HG03354 (cell line): ENCODE measurements around the gene RNF212.
"Not testable (repeated sequence)": the region's sequence is repeated elsewhere in the genome, so short reads cannot be mapped to it uniquely, and the experiment has no call there.

Experiments used
- ATAC-seq: cut with Tn5 transposase; IDR thresholded peaks from one replicate; pipeline ENCODE4 v1.9.1; 2021; ENCODE audit warnings: mild to moderate bottlenecking; ENCODE audit not compliant: unreplicated experiment, poor library complexity, severe bottlenecking

RNF212 gene

DNA sequence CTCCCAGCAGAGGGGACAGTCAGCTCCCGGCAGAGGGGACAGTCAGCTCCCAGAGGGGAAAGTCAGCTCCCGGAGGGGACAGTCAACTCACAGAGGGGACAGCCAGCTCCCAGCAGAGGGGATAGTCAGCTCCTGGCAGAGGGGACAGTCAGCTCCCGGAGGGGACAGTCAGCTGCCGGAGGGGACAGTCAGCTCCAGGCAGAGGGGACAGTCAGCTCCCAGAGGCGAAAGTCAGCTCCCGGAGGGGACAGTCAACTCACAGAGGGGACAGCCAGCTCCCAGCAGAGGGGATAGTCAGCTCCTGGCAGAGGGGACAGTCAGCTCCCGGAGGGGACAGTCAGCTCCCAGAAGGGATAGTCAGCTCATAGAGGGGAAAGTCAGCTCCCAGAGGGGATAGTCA, 59.5 kb downstream of the RNF212 start:
- not testable (repeated sequence) for ATAC-seq

DNA sequence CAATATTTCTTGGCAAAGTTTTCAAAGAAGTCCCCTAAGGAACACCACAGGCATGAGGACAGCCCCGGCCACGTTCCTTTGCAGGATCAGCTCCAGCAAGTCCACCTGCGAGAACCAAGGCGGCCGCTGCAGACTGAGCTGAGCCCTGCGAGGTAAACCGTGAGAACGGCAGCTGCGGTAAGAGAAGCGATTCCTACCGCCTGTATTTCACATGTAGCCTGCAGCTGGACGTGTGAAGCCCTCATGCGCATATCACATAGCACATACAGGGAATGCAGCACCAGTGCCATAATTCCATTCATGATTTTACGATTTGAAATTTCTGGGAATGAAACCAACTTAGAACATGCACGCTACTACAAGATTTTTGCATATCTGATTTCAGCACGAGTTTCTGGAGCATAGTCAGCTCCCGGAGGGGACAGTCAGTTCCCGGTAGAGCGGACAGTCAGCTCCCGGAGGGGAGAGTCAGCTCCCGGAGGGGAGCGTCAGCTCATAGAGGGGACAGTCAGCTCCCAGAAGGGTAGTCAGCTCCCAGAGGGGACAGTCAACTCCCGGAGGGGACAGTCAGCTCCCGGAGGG, 60.2 kb downstream of the RNF212 start:
- no peak for ATAC-seq

DNA sequence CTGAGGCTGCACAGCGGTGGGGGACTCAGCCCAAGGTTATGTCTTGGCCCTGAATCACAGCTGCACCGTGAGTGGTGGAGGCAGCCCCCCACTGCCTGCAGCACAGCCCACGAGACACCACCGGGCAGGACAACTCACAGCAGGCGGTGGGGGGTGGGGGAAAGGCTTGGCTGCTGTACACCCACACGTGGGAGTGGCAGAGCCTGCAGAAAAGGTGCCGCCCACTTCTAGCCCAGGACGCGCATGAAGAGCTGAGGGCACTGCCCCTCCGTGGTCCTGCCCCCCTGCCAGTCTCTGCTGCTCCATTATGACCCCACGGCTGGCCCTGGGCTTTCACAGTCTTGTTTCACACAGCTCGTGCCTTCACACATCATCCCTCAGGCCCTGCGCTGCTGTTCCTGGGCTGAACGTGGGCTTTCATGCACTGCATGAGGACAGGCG, 61.1 kb downstream of the RNF212 start:
- no peak for ATAC-seq

DNA sequence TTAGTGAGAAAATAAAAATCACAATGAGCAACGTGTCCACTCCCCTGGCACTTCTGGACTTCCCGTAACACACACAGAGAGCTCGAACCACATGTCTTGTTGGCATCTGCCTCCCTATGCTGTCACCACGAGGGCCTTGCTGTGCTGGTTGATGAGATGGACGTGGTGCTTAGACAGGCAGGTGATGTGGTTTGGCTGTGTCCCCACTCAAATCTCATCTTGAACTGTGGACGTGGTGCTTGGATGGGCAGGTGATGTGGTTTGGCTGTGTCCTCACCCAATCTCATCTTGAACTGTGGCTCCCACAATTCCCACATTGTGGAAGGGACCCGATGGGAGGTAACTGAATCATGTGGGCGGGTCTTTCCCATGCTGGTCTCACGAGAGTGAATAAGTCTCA, 61.9 kb downstream of the RNF212 start:
- no peak for ATAC-seq

DNA sequence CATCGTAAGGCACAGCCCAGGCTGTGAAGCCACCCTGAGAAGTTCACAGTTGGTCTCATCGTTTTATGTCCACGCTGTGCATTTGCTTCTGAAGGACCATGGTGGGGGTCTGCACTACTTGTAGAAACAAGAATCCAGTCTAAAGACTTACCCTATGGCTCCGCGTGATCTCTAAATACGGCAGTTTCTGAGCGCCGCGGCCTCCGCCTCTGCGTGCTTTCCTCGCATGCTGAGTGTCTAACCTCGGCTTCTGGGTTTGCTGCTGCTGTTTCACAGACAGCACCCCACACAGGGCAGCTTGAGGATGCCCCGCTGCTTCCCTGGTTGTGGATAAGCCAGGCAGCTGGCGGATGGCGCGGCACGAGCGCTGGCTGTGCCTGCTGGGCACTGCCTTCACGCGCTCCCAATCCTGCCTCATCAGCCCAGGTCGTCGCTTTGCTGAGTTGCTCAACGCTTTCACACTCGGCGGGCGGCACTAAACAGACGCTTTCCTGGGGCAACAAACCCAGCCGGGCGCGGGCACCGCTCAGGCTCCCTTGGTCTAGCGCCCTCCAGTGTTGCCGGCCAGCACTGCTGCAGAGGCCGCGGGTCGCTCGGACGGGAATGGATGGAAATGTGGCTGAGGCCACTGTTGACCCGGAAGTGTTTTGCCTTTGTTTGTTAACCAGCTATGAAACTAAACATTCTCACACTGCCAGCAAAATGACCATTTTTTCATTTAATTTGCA, 62.7 kb downstream of the RNF212 start:
- ATAC-seq, result no peak

DNA sequence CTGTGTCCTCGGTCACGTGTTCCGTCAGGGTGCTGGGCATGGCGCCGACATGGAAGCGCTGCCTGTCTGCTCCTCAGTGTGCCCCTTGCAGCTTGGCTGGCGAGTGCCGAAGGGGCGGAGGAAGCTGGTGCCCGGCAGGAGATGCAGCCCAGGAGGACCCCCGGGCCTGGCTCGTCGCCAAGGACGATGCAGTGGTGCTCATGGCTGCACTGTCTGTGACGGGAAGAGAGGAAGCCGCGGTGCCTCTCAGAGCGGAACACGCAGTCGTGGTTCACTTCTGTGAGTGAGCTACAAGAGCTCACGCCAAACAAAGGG, 63.8 kb downstream of the RNF212 start:
- ATAC-seq, result no peak

DNA sequence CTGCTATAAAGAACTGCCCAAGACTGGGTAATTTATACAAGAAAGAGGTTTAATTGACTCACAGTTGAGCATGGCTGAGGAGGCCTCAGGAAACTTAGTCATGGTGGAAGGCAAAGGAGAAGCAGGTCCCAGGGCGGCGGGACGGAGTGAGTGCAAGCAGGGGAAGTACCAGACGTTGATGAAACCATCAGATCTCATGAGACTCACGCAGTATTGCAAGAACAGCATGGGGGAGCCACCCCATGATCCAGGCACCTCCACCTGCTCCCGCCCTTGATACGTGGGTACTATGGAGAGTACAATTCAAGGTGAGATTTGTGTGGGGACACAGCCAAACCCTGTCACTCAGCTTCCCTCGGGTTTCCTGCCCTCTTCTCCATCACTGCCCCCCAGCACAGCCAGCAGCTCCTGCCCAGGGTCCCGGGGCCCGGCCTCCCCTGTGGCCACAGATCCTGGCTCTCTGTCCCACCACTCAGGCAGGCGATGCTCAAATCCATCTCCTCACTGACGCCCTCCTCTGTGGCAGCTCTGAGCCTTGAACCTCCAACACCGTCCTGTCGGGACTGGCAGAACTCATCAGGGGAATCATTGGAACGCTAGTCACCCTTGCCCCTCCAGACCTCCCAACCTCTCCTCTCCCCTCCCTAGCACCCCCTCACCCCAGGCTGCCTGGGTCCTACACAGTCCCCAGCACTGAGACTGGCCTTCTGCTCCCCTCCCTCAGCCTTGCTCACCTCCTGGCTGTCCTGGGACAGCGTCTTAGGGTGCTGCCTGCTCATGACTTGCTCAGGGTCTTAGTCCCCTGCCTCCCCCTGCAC, 64.4 kb downstream of the RNF212 start:
- ATAC-seq, result no peak

DNA sequence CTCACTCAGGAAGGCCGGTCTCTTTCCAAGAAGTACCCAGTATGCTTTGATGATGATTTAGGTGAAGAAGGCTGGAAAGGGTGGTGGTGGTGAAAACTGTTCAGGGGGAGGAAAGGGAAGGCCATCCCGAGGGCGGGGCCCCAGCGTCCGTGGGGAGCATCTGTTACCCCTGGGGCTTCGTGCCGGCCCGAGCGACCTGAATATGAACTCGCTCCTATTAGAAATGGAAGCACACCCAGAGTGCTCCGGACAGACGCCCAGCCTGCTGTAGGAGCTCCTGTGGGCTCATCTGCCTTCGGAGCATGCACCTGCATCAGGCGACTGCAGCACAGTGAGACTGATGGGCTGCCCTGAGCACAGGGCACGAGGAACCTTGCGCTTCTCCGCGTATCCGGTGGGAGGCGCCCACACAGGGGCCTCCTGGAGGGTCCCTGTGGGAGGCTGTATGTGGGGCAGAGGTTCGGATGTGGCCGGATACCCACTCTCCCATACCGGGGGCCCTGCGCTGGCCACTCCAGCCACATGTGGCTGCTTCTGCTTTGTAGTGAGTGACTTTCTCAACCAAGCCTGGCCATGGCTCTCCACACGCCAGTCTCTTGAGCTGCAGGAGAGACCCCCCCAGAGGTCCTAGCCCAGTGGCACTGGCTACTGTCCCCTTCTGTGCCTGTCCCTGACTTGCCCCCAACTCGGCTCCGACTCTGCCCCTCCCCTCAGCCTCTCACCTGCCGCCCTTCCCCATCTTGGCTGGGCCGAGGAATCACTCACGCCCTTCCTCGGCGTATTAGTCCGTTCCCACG, 65.2 kb downstream of the RNF212 start:
- no peak for ATAC-seq

DNA sequence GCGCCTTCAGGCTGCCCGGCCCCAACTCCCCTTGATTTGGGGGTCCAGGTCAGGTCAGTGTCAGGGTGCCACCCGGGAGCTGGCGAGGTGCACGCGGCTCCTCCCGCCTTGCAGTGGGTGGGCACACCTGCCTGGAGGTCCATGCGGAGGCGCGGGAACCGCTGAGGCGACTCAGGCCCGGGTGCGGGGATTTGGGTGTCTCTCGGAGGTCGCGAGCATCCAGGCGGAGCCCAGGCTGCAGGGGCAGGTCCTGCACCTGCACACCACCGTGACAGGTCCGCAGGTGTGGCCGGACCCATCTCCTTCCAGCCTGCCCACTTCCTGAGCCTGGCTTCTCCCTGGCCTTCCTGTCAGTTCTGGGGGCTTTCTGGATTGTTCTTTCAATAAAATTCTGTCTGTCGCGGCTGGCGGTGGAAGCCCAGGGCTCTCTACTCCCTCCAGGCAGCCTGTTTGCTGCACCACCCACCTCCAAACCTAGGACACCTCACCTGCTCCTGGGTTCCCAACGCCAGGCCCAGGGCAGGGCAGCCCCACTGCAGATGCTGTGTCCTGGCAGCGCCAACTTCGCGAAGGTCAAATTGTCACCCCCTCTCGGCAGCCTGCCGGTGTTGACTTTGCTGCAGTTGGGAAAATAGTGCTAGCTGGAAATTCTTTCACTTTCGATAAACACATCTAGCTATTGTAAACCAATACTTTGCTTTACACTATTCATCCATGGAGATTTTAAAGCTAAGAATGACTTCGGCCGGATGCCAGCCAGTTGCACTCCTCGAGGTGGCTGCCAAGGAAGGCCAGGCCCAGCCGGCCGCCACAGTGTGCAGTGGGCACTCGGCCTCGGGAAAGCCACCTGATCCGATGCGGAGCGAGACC, 66.0 kb downstream of the RNF212 start:
- ATAC-seq, result no peak

DNA sequence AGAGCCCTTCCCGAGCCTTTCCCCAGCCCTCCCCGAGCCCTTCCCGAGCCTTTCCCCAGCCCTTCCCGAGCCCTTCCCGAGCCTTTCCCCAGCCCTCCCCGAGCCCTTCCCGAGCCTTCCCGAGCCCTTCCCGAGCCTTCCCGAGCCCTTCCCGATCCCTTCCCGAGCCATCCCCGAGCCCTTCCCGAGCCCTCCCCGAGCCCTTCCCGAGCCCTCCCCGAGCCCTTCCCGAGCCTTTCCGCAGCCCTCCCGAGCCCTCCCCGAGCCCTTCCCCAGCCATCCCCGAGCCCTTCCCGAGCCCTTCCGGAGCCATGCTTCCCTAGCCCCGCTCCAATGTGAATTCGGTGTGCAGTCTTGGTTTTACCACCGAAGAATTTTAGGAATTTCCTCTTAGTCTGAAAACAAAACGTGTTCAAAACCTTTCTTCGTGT, 66.8 kb downstream of the RNF212 start:
- not testable (repeated sequence) for ATAC-seq

DNA sequence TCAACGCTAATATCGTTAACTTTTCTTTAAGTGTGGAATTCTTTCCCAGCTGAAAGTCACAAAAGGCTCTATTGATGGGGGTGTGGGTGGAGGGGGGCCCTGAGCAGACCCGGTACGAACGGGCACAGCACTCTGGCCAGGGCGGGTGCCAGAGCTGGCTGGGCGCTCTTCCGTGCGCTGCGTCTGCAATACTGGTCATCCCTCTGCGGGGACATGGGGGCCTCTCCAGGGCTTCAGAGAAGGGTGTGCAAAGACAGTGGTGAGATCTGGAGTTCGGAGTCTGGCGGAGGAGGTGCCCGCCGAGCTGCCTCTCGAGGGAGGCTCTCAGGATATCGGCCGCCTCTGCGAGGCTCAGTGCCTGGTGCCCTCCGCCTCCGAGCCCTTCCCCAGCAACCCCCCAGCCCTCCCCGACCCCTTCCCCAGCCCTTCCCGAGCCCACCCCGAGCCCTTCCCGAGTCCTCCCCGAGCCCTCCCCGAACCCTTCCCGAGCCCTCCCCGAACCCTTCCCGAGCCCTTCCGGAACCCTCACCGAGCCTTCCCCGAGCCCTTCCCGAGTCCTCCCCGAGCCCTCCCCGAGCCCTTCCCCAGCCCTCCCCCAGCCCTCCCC, 67.7 kb downstream of the RNF212 start:
- no peak for ATAC-seq

DNA sequence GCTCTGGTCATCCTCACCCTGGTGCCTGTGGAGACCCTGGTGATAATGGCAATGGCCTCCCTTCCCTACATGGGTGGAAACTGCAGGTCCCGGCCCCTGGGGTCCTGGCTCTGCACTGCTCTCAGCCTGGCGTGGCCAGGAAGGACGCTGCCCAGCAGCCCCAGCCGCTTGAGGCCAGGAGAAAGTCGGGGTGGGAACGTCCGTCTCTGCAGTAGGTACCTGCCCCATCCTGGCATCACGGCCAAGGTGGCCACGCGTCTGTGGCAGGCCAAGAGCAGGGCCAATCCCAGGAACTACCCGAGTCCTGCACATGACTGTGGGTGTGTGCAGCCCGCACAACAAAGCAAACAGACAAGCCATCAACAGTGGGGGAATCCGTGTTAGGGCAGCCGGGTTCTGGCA, 68.2 kb downstream of the RNF212 start:
- ATAC-seq, result no peak

DNA sequence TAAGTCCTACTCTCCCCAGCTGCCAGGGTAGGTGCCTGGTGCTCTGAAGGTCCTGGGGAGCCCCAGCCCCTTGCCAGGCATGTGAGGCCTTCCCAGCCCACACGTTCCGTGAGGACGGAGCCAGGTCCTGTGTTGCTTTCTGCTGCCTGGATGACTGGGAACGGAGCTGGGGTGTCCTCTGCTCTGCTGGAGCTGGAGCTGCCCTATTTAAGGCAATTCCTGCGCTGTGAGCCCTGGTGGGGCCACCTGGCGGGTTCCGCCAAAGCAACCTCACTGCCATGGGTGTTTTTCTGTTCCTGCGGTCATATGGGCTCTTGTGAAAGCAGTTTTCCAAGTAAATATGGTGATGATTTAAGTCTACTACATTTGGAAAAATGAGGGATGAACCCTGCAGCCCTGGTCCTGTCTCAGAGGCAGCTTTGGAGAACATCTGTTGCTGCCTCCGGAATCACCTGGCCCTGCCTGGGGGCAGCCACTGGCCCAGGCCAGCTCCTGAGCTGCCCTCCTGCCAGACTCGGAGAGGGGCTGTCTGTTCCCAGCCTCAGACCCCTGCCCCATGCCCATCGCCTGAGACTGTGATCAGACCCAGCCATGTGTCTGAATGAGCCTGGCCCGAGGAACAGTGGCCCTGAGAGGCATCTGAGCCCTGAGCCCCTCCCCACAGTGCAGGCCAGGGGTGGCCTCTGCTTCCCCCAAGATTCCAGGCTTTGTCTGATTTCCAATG, 68.7 kb downstream of the RNF212 start:
- ATAC-seq, result no peak

DNA sequence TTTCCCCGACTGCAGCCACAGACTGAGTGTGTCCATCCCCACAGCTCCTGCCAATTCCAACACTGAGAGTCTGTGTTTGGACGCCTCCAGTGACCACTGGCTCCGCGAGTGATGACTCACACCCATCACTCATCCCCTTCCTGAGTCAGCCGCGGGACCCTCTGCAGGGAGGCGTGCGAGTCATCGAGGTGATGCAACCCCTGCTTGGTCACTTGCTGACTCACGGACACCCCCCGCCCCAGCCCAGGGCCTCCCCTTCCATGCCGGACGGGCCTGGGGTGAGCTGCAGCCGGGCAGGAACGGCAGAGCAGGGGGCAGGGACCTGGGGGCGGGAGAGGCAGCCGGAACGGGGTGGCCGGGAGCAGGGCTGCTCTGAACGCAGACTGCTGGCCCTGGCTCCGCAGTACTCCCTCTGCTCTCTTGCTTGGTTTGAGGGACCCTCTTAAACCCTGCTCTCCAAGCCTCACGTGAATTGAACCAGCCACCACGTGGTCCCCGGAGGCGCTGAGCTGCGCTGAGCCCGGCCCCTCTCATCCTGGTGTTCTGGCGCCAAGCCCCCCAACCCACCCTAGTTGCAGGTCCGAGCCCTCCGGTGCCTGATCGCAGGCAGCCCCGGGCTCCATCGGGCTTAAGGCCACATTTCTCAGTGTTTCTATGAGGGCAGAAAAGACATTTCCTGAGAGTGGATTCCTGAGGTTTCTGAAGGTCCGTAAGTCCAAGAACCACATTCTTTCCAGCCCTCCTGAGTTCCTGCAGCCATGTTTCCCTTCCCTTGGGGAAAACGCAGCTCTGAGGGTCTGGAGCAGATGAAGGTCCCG, 69.5 kb downstream of the RNF212 start:
- no peak for ATAC-seq

DNA sequence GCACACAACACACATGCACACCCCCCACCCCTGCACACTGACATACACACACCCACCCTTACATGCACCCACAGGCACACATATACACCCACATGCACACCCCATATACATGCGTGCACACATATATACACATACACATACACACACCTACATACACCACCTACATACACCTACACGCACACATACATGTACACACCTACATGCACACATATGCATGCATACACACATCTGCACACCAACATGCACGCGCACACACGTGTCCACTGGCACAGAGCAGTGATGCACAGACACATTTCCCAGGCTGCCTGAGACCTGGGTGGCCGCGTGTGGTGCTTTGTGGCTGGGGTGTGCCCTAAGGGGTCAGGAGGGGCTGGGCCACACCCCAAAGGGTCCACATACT, 70.2 kb downstream of the RNF212 start:
- ATAC-seq, result no peak

DNA sequence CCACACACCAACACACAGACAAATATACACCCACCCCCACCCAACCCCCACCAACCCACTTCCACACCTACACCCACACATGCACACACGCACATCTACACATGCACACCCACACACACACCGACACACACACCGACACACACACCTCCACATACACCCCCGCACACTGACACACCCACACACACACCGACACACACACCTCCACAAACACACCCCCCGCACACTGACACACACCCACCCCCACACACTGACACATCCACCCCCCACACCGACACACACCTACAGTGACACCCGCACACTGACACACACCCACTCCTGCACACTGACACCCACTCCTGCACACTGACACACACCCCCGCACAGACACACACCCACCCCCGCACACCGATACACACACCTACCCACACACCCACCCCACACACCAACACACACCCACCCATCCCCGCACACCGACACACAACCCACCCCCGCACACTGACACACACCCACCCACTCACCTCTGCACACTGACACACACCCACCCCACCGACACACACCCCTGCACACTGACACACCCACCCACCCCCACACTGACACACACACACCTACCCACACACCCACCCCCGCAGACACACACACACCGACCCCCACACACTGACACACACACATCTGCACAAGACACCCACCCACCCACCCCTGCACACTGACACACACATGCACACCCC, 70.9 kb downstream of the RNF212 start:
- no peak for ATAC-seq

DNA sequence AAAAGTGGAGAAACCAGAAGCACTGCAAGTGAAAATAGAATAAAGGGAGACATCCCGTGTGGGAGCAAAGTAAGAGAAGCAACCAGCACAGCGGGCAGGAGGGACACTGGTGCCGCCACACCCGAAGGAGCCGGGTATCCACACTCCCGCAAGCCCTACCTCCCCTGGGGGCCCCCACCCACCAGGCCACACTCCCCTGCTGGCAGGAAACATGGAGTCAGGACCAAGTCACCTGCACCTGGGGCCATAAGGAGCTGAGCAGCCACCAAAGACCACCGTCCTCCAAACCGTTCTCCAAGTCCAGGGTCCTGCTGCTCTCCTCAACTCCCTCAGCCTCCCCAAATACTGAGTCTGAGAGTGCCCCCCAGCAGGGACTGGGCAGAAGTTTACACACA, 71.4 kb downstream of the RNF212 start:
- ATAC-seq, result no peak
